Astrocyte of the spinal cord (primary cell): Measurements from ENCODE around the gene ARHGAP26.

Experiments
- DNase-seq: peaks from one replicate; pipeline ENCODE4 v3.0.0; 2011; ENCODE audit warnings: low read depth, low spot score
- H3K4me3 ChIP-seq: 2 replicates; pipeline ENCODE4 v1.5.1; 2011; ENCODE audit warnings: low read depth, mild to moderate bottlenecking, low read length, moderate library complexity
- in situ Hi-C: cut with HindIII; loops from 2 replicates; pipeline ENCODE4 v1.10.0; 2017; ENCODE audit warnings: low sequenced_read_pairs
- TF ChIP-seq, protein P1 (sequence below): IDR thresholded peaks from 2 replicates; pipeline ENCODE4 v1.5.1; 2012; ENCODE audit warnings: low read depth, mild to moderate bottlenecking, low read length, inconsistent platforms

ARHGAP26 gene

DNA sequence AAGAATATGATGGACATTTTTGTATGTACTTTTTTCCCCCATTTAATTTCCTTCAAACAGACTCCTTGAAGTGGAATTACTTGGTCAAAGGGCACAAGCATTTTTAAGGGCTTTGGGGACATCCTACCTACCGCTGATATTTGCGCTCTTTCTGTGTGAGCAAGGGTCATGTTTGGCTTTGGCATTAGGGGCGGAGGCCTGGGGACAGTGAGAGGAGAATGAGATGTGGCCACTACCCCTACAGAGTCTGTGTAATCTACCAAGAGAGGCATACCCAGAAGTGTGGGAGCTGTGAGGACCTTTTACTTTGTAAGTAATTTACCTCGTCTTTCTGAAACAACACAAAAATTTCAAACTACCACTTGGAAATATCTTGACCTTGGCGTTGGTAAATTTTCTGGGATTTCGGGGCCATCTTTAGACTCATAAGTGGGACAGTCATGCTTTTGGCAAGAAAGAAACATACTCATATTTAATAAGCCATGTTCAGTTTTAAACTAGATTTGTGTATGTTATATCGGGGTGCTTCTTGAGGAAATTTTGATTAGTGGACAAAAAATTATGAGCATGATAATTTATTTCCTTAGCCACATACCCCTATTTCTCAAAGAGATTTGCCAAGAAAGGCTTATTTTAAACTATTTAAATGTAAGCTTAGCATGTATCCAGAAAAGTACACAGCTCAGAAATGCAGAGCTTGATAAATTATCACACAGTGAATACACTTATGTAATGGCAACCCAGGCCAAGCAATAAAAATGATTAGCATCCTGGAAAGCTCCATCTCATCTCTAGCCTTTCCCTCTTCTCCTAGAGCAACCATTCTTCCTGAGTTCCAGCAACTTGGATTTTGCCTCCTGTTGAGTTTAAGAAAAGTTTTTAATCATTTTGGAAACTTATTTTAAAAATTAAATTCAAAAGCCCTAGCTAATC, 63.6 kb downstream of the ARHGAP26 start:
- H3K4me3 ChIP-seq = no peak overlapping the region
- TF ChIP-seq, protein P1, sequence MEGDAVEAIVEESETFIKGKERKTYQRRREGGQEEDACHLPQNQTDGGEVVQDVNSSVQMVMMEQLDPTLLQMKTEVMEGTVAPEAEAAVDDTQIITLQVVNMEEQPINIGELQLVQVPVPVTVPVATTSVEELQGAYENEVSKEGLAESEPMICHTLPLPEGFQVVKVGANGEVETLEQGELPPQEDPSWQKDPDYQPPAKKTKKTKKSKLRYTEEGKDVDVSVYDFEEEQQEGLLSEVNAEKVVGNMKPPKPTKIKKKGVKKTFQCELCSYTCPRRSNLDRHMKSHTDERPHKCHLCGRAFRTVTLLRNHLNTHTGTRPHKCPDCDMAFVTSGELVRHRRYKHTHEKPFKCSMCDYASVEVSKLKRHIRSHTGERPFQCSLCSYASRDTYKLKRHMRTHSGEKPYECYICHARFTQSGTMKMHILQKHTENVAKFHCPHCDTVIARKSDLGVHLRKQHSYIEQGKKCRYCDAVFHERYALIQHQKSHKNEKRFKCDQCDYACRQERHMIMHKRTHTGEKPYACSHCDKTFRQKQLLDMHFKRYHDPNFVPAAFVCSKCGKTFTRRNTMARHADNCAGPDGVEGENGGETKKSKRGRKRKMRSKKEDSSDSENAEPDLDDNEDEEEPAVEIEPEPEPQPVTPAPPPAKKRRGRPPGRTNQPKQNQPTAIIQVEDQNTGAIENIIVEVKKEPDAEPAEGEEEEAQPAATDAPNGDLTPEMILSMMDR = no peak
- no peak for DNase-seq
- in situ Hi-C loops = no loop called here

DNA sequence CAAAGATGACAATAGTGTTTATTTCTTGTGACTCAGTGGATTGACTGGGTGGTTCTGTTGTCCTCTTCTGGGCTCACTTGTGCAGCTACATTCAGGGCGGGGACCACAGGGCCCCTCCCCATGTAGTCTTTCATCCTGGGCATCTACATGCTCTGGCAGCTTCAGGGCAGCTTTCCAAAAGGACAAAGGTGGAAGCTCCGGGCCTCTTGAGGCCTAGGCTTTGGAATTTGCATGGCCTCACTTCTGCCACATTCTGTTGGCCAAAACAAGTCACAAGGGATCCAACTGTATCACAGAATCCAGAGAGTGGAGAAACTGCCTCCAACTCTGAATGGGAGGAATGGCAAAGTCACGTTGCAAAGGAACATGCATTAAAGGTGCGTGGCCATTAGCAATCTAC, 64.3 kb downstream of the ARHGAP26 start:
- no peak overlapping the region for H3K4me3 ChIP-seq
- no peak for DNase-seq
- in situ Hi-C loops = no loop called here
- TF ChIP-seq, protein P1 = no peak

DNA sequence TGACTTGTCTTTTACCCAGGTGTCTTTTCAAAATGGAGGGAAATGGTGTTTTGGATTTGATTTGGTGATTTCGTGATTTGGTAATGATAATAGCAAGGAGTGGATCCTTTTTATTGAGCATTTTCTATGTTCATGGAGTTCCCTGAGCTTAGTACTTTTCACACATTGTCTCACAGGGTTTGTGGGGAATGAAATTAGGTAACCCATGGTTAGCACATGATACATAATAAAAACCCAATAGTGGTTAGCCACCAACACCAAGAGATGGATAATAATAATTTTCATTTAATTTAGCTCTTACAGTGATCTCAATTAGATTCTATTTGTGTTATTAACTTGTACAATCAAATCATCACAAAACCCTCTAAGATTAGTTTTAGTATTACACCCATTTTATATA, 65.4 kb downstream of the ARHGAP26 start:
- in situ Hi-C loops = no loop called here
- no peak overlapping the region for H3K4me3 ChIP-seq
- TF ChIP-seq, protein P1 = no peak
- DNase-seq = no peak

DNA sequence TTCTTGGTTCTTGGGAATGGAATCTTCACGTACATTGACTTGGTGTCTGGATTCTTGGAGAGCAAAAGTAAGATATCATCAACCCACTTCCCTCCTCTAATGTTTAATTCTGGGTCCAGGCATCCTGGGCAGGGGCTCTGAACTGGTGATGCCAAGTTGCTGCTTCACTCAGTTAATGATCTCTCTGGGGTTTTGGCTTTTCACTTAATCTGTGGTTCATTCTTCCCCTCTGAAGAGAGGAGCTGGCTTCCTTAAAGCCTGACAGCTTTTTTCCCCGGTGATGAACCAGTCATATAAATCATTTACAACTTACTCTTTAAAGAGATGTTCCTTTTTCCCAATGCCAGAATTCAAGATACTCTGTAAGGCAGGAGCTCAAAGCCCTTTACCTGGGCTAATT, 65.9 kb downstream of the ARHGAP26 start:
- in situ Hi-C loops = no loop called here
- DNase-seq = no peak
- TF ChIP-seq, protein P1 = no peak
- no peak overlapping the region for H3K4me3 ChIP-seq

DNA sequence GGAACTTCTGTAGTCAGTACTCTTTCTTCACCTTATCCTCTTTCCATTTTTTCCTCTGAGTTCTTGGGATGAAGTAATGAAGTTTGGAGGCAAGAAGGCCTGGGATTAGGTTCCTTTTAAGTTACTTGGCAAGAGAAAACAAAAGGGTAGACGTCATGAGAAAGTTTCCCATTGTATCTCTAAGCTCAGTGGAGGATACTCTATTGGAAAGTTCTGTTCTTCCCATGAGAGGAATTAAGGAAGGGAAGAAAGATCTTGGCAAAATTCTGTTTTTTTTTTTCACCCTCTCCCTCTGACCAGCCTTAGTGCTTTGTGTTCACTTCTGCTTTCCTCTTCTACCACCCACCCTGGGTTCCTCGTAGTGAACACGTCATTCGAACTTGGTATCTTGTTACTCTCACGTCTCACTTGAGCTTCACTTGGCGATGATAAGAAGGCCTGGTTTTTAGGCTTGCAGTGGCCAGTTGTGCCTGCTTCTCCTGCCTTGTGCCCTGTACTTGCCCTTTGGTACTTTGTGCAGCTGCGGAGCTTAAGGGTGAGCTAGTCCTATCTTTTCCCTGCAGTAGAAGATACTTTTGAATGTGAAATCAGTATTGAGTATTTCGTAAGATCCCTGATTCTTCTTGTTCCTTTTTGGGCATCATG, 67.0 kb downstream of the ARHGAP26 start:
- in situ Hi-C loops = no loop called here
- TF ChIP-seq, protein P1 = no peak
- no peak for DNase-seq
- H3K4me3 ChIP-seq = no peak overlapping the region

DNA sequence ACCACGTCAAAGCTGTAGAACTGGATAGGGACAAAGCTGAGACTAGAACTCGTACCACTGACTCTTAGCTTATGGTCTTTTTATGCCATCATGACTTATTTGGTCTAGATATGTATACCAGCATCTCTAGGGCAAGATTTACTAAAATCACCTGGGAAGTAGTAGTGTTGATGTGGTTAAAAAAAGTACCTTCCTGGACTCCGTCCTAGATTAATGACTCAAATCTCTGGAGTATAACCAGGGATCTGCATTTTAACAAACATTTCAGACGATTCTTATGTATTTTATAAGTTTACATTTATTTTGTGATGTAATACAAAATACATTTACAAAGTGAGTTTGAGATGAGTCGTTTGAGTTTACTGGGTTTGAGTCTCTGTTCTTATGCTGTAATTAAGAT, 68.7 kb downstream of the ARHGAP26 start:
- in situ Hi-C loops = no loop called here
- DNase-seq = no peak
- TF ChIP-seq, protein P1 = no peak
- no peak overlapping the region for H3K4me3 ChIP-seq
